ENCODE results near the gene DNAI2. TPM values are rescaled to one million over a fixed set of nuclear protein-coding genes. Genes with fewer than 3 reads are reported as not detected.

Gene DNAI2
- total RNA-seq, 1 donor from 2014 or later, result not detected

DNA sequence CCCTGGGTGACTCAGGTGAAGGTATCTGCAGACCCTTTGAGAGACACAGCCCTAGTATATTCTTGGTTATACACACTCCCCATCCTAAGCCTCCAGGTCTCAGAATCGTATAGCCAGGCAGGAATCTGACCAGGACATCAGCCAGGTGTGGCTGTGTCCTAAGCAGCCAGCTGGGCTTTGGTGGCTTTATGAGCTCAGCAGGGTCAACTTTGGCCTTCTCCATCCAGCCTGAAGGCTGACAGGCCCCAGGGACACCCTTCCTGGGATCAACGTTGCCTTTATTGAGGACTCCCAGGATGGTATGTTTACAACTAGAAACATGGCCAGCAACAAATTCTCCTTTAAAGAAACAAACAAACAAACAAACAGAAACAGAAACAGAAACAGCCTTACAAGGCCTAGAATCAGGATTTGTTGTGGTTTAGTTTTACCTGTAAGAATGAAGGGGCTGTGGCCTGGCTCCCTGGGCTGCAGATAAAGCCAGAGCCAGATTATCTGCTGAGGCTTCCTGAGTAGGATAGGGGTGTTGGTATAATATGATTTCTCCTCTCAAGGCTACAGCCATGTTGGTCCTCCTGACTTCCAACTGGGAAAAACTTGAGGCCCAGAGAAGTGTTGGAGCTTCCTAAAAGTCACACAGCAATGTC lies 60.5 kb downstream of the DNAI2 start:
- DNase-seq (ENCODE audit: low read depth) (no peak), FAIRE-seq (no peak)
- H3K36me3 ChIP-seq (ENCODE audit: insufficient read depth, low read length), result no peaks in the 10 kb centered on the region
- H3K4me1 ChIP-seq (ENCODE audit: insufficient read depth, low read length), result no peaks in the 10 kb centered on the region
- no peak overlapping the region for H2AFZ ChIP-seq (ENCODE audit: low read depth, low read length)
- Mint-ChIP-seq H3K4me1 (ENCODE audit: low read depth, unreplicated experiment) (no peaks in the 10 kb centered on the region), H3K9me3 (ENCODE audit: unreplicated experiment) (no peaks in the 10 kb centered on the region), H3K27ac (ENCODE audit: unreplicated experiment) (no peak overlapping the region), H3K27me3 (ENCODE audit: low read depth, unreplicated experiment) (peaks cover 43% of the 10 kb centered on the region), H3K4me3 (ENCODE audit: unreplicated experiment) (no peak overlapping the region), H3K36me3 (ENCODE audit: low read depth, unreplicated experiment) (no peaks in the 10 kb centered on the region)
- no peak overlapping the region for H3K9ac ChIP-seq (ENCODE audit: low read length)
- H3K27ac ChIP-seq (ENCODE audit: low read depth, low read length), result no peak overlapping the region
- H3K9me3 ChIP-seq (ENCODE audit: insufficient read depth, low read depth, low read length), result peaks cover 5% of the 10 kb centered on the region
- no peaks in the 10 kb centered on the region for H4K20me1 ChIP-seq (ENCODE audit: insufficient read depth, low read length)
- no peak overlapping the region for H3K4me3 ChIP-seq (ENCODE audit: insufficient read depth, low read depth, low read length)
- no peak overlapping the region for H3K4me2 ChIP-seq (ENCODE audit: low read length)
- no peak for TF ChIP-seq EZH2 (IDR thresholded peaks at IDR 0.05; ENCODE audit: insufficient read depth, low read length)
- TF ChIP-seq, protein P1, sequence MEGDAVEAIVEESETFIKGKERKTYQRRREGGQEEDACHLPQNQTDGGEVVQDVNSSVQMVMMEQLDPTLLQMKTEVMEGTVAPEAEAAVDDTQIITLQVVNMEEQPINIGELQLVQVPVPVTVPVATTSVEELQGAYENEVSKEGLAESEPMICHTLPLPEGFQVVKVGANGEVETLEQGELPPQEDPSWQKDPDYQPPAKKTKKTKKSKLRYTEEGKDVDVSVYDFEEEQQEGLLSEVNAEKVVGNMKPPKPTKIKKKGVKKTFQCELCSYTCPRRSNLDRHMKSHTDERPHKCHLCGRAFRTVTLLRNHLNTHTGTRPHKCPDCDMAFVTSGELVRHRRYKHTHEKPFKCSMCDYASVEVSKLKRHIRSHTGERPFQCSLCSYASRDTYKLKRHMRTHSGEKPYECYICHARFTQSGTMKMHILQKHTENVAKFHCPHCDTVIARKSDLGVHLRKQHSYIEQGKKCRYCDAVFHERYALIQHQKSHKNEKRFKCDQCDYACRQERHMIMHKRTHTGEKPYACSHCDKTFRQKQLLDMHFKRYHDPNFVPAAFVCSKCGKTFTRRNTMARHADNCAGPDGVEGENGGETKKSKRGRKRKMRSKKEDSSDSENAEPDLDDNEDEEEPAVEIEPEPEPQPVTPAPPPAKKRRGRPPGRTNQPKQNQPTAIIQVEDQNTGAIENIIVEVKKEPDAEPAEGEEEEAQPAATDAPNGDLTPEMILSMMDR (IDR thresholded peaks at IDR 0.05; ENCODE audit: insufficient read depth, low read depth, low read length), result no peak
- no peaks in the 10 kb centered on the region for H3K79me2 ChIP-seq (ENCODE audit: insufficient read depth, low read length)
- no peaks in the 10 kb centered on the region for H3K27me3 ChIP-seq (ENCODE audit: insufficient read depth, low read length)

DNA sequence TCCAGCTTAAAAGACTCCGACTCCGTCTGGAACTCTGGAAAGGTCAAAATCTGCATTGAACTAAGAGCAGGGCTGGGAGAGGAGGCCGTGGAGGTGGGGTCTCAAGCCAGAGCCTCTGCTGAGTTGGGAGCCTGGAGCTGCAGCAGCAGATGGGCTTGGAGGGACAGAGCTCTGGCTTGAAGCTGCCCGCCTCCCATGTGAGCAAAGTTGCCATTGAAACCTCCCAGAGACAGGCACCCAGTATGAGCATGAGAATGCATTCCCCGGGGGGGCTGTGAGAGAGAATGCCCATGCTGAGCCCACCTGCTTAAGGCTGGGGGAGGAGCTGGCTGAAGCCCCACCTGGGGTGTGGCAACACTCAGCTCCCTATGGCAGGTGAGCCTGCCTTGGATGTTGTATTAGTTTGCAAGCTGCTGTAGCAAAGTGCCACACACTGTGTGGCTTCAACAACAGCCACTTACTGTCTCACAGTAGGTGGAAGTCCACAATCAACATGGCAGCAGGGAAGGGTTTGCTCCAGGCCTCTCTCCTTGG lies 61.6 kb downstream of the DNAI2 start:
- Histone ChIP-seq H3K79me2 (ENCODE audit: insufficient read depth, low read length) (no peaks in the 10 kb centered on the region), H3K9ac (ENCODE audit: low read length) (no peak overlapping the region), H3K4me2 (ENCODE audit: low read length) (no peak overlapping the region), H3K9me3 (ENCODE audit: insufficient read depth, low read depth, low read length) (peaks cover 5% of the 10 kb centered on the region), H4K20me1 (ENCODE audit: insufficient read depth, low read length) (no peaks in the 10 kb centered on the region), H2AFZ (ENCODE audit: low read depth, low read length) (no peak overlapping the region), H3K36me3 (ENCODE audit: insufficient read depth, low read length) (no peaks in the 10 kb centered on the region), H3K27me3 (ENCODE audit: insufficient read depth, low read length) (no peaks in the 10 kb centered on the region), H3K4me1 (ENCODE audit: insufficient read depth, low read length) (no peaks in the 10 kb centered on the region), H3K4me3 (ENCODE audit: insufficient read depth, low read depth, low read length) (no peak overlapping the region), H3K27ac (ENCODE audit: low read depth, low read length) (no peak overlapping the region)
- no peak overlapping the region for H3K27ac Mint-ChIP-seq (ENCODE audit: unreplicated experiment)
- FAIRE-seq (no peak), DNase-seq (ENCODE audit: low read depth) (no peak)
- TF ChIP-seq EZH2 (IDR thresholded peaks at IDR 0.05; ENCODE audit: insufficient read depth, low read length), result no peak
- TF ChIP-seq, protein P1 (IDR thresholded peaks at IDR 0.05; ENCODE audit: insufficient read depth, low read depth, low read length), result no peak
- no peaks in the 10 kb centered on the region for H3K9me3 Mint-ChIP-seq (ENCODE audit: unreplicated experiment)
- H3K4me1 Mint-ChIP-seq (ENCODE audit: low read depth, unreplicated experiment), result no peaks in the 10 kb centered on the region
- no peaks in the 10 kb centered on the region for H3K36me3 Mint-ChIP-seq (ENCODE audit: low read depth, unreplicated experiment)
- H3K4me3 Mint-ChIP-seq (ENCODE audit: unreplicated experiment), result no peak overlapping the region
- peaks cover 37% of the 10 kb centered on the region for H3K27me3 Mint-ChIP-seq (ENCODE audit: low read depth, unreplicated experiment)

DNA sequence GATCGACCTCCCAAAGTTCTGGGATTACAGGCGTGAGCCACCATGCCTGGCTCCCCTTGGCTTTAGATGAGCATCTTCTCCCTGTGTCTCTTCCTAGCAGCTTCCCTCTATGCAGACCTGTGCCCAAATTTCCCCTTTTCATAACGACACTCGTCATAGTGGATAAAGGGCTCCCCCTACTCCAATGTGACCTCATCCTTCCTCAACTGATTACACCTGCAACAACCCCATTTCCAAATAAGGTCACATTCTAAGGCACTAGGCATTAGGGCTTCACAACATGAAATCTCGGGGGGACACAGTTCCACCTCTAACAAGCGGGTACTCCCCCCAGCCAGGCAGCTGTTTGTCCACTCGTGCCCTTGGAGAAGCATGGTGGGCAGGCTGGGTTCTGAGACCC lies 62.3 kb downstream of the DNAI2 start:
- Histone ChIP-seq H3K9ac (ENCODE audit: low read length) (no peak overlapping the region), H3K9me3 (ENCODE audit: insufficient read depth, low read depth, low read length) (peaks cover 5% of the 10 kb centered on the region), H3K4me2 (ENCODE audit: low read length) (no peak overlapping the region), H3K4me1 (ENCODE audit: insufficient read depth, low read length) (no peaks in the 10 kb centered on the region), H2AFZ (ENCODE audit: low read depth, low read length) (no peak overlapping the region), H3K27me3 (ENCODE audit: insufficient read depth, low read length) (no peaks in the 10 kb centered on the region), H3K36me3 (ENCODE audit: insufficient read depth, low read length) (no peaks in the 10 kb centered on the region), H3K27ac (ENCODE audit: low read depth, low read length) (no peak overlapping the region), H4K20me1 (ENCODE audit: insufficient read depth, low read length) (no peaks in the 10 kb centered on the region), H3K4me3 (ENCODE audit: insufficient read depth, low read depth, low read length) (no peak overlapping the region), H3K79me2 (ENCODE audit: insufficient read depth, low read length) (no peaks in the 10 kb centered on the region)
- no peak for TF ChIP-seq EZH2 (IDR thresholded peaks at IDR 0.05; ENCODE audit: insufficient read depth, low read length)
- TF ChIP-seq, protein P1 (IDR thresholded peaks at IDR 0.05; ENCODE audit: insufficient read depth, low read depth, low read length), result no peak
- no peak for DNase-seq (ENCODE audit: low read depth)
- H3K9me3 Mint-ChIP-seq (ENCODE audit: unreplicated experiment), result no peaks in the 10 kb centered on the region
- H3K27me3 Mint-ChIP-seq (ENCODE audit: low read depth, unreplicated experiment), result peaks cover 32% of the 10 kb centered on the region
- no peak for FAIRE-seq
- H3K4me1 Mint-ChIP-seq (ENCODE audit: low read depth, unreplicated experiment), result no peaks in the 10 kb centered on the region
- no peaks in the 10 kb centered on the region for H3K36me3 Mint-ChIP-seq (ENCODE audit: low read depth, unreplicated experiment)
- H3K4me3 Mint-ChIP-seq (ENCODE audit: unreplicated experiment), result no peak overlapping the region
- H3K27ac Mint-ChIP-seq (ENCODE audit: unreplicated experiment), result no peak overlapping the region

Data from astrocyte (in vitro differentiated cells and primary cell).